GM18873 (cell line): ENCODE data around the gene CCDC157.

Experiments used
- ATAC-seq: cut with Tn5 transposase; IDR thresholded peaks from one replicate; pipeline ENCODE4 v1.9.1; 2021; ENCODE audit warnings: mild to moderate bottlenecking, moderate library complexity, moderate number of reproducible peaks; ENCODE audit not compliant: unreplicated experiment, low FRiP score

CCDC157 gene

GRCh38 chr22:30348404-30348803, 8.4 kb upstream of the CCDC157 start:
- no peak for ATAC-seq

DNA sequence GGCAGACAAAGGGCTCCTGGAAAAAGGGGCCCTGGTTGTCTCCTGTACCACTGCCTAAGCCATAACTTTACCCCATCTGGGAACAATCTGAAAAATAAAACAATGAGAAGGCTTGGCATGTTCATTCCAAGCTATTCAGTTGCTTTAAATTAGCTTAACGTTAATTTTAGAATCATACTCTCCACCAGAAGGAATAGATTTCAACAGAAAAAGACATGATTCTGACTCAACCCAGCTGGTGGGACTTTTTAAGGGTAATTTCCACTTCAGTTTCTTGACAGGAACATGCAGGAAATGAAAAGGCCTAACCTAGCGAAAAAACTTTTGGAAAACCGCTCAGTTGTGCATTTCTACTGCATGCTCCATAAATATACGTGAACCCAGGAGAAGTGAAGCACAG, 8.0 kb upstream of the CCDC157 start:
- ATAC-seq, result no peak

GRCh38 chr22:30351226-30351625, 5.6 kb upstream of the CCDC157 start:
- ATAC-seq, result no peak

DNA sequence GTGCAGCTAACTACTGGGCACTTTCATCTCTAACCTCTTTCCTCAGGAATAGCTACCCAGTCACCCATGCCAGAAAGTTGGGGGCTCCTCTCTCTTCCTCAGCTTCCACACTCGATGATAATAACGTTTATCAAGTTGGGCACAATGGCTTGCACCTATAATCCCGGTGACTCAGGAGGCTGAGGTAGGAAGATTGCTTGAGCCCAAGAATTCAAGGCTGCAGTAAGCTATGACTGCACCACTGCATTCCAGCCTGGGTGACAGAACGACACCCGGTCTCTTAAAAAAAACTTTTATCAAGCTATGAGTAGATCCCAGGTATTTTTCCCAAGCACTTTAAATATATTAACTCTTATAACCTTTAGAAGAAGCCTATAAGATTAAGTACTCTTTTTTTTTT, 2.2 kb upstream of the CCDC157 start:
- ATAC-seq, result no peak

DNA sequence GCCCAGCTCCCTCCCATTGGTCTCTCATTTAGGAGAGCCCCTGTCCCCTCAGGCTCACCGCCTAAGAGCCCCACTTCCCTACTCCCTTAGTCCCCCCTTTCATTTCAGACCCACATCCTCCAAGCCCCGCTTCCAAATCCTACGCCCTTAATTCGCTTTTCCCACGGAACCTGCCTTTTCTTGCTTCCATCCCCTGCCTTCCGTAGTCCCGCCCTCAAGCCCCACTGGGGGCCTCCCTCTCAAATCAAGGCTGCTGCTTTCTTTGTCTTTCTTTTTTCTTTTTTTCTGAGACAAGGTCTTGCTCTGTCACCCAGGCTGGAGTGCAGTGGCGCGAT, 396 bp downstream of the CCDC157 start:
- no peak for ATAC-seq

- ATAC-seq, result no peak
Observed at GRCh38 chr22:30357650-30358215, 926 bp downstream of the CCDC157 start.

DNA sequence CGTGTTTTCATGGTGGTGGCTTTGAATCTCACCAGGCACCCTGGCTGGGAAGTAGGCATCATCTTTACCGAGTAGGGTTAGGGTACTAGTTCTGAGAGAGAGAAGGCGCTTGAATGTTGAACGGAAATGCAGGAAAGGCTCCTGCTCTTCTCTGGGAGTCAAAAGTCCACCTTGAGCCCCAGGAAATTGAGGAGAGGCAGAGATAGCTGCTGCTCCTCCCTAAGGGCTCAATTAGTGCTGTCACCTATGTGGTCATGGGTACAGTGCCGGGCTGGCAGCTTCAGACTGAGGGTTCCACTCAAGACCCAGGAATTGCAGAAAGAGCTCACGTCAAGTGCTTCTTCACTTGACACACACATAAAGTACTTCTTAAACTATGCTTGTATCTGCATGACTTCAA, 1.7 kb downstream of the CCDC157 start:
- ATAC-seq, result no peak

DNA sequence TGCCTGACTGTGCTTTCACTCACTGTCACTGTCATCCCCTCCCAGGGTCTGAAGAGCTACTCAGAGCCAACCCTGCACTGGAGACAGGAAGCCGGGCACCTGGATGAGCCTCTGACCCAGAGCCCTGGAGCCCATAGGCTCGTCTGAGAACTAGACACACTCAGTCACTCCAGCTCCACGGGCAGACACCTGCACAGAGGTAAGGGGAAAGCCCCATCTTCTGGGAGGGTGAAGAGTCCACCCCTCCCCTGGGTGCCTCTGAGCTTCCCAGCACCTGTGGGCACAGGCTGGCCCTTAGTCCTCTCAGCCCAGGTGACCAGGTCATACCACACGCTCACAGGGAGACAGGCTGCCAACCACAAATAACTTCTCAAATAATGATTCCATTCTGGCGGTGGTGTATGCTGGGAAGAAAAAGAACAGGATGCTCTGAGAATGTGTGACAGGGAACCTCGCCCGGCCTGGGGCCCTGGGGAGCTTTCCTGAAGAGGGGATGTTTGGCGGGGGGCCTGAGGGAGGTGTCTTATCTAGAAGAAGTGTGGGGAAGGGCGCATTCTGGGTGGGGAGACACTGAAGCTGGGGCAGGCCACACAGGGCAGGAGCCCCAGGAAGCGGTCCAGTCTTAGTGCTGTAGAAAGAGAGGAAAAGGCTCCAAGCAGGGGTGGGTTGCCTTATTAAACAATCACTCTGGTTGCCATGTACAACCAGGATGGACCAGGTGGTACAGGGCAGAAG, 5.3 kb downstream of the CCDC157 start:
- ATAC-seq, result no peak

DNA sequence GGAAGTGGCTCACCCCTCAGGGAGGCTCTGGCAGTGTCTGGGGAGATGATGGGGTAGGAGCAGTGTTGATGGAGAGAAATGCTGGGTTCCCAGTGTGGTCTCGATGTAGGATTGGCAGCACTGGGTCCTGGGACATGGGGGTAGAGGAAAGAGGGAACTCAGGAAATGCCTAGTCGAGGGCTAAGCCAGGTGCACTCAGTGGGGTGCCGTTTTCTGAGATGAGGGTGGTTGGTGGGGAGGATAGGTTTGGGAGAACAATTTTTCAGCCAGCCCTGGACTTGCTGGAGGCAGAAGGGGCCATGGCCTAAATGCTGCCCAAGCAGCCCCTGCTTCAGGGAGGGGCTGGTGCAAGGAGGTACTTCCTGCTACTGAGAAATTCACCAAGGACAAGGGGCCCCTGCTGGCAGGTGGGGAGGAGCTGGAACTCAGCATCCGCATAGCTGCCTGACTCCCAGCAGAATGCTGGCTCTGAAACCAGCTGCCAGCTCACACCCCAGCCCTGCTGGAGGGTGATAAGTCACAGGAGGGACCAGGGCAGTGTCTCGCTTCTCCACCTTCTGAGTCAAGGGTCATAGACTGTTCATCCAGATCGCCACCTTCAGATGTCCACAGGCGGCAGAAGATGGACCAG, 6.0 kb downstream of the CCDC157 start:
- ATAC-seq, result no peak

- ATAC-seq, result no peak
Observed at GRCh38 chr22:30365891-30366290, 9.1 kb downstream of the CCDC157 start.

GRCh38 chr22:30368420-30368819, 11.6 kb downstream of the CCDC157 start:
- ATAC-seq, result no peak

DNA sequence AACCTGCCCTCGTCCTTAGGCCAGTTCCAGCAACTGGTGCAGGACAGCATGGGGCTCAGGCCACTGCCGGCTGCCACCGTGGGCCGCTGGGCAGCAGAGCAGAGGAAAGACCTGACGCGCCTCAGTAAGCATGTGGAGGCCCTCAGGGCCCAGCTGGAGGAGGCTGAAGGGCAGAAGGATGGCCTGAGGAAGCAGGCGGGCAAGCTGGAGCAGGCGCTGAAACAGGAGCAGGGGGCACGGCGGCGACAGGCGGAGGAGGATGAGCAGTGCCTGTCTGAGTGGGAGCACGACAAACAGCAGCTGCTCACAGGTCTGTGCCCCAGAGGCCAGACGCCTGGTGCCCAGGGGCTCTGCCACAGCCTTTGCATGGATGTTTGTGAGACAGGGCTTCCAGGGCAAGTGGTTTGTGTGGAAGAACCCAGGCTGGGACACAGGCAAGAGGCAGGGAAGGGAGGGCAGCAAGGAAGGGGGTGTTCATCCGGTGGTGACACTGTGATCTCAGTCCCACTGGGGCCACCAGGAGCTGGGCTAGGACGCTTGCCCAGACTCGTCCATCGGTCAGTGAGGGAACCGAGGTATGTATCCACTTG, 13.9 kb downstream of the CCDC157 start:
- ATAC-seq, result no peak

- ATAC-seq, result no peak
Observed at GRCh38 chr22:30371321-30371720, 14.5 kb downstream of the CCDC157 start.

- ATAC-seq, result no peak
Observed at GRCh38 chr22:30371981-30372380, 15.2 kb downstream of the CCDC157 start.

GRCh38 chr22:30372915-30373314, 16.1 kb downstream of the CCDC157 start:
- ATAC-seq, result no peak

- ATAC-seq, result no peak
Observed at GRCh38 chr22:30373331-30374325, 16.8 kb downstream of the CCDC157 start.

DNA sequence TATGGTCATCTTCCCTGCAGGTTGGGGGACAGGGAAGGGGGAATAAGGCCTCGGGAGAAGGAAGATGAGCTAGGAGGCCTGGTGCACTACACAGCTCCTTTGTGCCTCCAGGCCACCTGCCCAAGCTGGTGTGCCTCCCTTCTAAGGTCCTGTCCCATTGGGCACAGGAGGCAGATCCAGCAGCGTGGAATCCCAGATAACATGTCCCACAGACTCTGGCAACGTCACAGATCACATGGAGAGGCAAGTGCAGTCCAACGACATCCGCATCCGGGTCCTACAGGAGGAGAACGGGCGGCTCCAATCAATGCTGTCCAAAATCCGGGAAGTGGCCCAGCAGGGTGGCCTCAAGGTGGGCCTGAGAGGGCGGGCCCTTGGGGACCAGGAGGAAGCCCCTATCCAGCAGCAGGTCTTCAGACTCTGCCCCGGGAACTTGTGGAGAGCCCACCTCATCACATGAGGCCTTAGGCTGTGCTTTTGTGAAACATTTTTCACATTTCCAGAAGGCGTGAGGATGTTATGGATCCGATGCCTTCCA, 18.6 kb downstream of the CCDC157 start:
- no peak for ATAC-seq

DNA sequence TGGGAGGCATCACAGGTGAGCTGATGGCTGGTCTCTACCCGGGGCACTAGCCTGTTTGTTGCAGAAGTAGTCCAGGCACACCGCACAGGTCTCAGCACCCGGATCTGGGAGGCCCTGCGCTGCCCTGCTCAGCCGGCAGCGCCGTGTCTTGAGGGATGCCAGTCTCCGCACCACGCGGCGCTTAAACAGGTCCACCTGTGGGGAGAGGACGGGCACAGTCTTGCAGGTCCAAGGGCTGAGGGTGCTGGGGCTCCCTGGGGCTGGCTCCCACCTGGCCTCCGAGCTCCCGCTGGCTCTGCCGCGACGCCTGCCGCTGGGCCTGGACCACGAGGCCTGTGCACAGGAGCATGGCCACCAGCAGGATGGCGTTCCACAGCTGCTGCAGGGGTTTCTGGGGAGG, 23.2 kb downstream of the CCDC157 start:
- no peak for ATAC-seq

- no peak for ATAC-seq
Observed at GRCh38 chr22:30381264-30381663, 24.5 kb downstream of the CCDC157 start.

GRCh38 chr22:30382340-30382739, 25.5 kb downstream of the CCDC157 start:
- no peak for ATAC-seq
